HCT116 (cell line): Measurements from ENCODE around the gene CERS3. TPM values are rescaled to one million over a fixed set of nuclear protein-coding genes. Genes with fewer than 3 reads are reported as not detected.

Experiments
- ATAC-seq: fragments of 200-7000 bp; cut with Tn5 transposase; 2 replicates; pipeline ENCODE4 v1.9.1; 2020; ENCODE audit warnings: mild to moderate bottlenecking, moderate library complexity
- BruUV-seq: library from RNA; stranded (reverse); fragments of 400-500 nt; replicated peaks from 2 replicates; lab custom pipeline; 2021; lab: Mats Ljungman, UMichigan
- CTCF ChIA-PET: fragments of 300-600 bp; sonication (Branson Sonifier 250); formaldehyde crosslinking; loops from one replicate; lab custom pipeline; 2021; ENCODE audit warnings: antibody characterized with exemption; lab: Charles Lee
- POLR2A ChIA-PET: fragments of 300-600, 350-600 bp; sonication (Branson Sonifier 250); formaldehyde crosslinking; loops from one replicate; lab custom pipeline; 2021; ENCODE audit warnings: antibody characterized with exemption; lab: Charles Lee
- RAD21 ChIA-PET, 2 experiments: fragments of 300-600 bp; sonication (Branson Sonifier 250); formaldehyde crosslinking; loops; one replicate each; lab custom pipeline; 2023; ENCODE audit warnings: low total read pairs in 2 of 2; ENCODE audit not compliant: uncharacterized antibody in 2 of 2, unreplicated experiment in 2 of 2, low non-redundant PET in 1 of 2; lab: Charles Lee
- DNase-seq: peaks from one replicate; pipeline ENCODE4 v3.0.0-alpha.2; 2010; ENCODE audit warnings: low read depth, low spot score
- H2AFZ ChIP-seq: fragments of 200-600 bp; shearing (Covaris generic), sonication (generic); 2 replicates; pipeline ENCODE4 v1.6.1; 2017; ENCODE audit warnings: low read depth, mixed run types, mixed read lengths, antibody characterized with exemption, low read length; ENCODE audit not compliant: poor library complexity, severe bottlenecking
- H3K27ac ChIP-seq: 2 replicates; pipeline ENCODE4 v1.5.1; 2012; ENCODE audit warnings: low read depth, low read length
- H3K27me3 ChIP-seq: fragments of 200-600 bp; sonication (generic); 2 replicates; pipeline ENCODE4 v1.6.1; 2016; ENCODE audit warnings: mixed run types, low read length, mixed read lengths; ENCODE audit not compliant: insufficient read depth
- H3K36me3 ChIP-seq, 2 experiments: fragments of 200-500 bp in 1 of 2; fragments of 200-600 bp in 1 of 2; sonication (Bioruptor generic) in 1 of 2; sonication (generic) in 1 of 2; 2 replicates each; pipeline versions ENCODE4 v1.5.1 to v1.6.1; 2014 to 2016; ENCODE audit warnings: low read length in 2 of 2, inconsistent platforms in 1 of 2, mixed read lengths in 1 of 2, mixed run types in 1 of 2; ENCODE audit not compliant: insufficient read depth in 2 of 2, control insufficient read depth in 1 of 2
- H3K4me1 ChIP-seq, 2 experiments: fragments of 200-600 bp in 1 of 2; sonication (generic) in 1 of 2; 2 replicates each; pipeline versions ENCODE4 v1.5.1 to v1.6.1; 2012 to 2017; ENCODE audit warnings: low read length in 2 of 2, inconsistent platforms in 1 of 2, mild to moderate bottlenecking in 1 of 2, mixed read lengths in 1 of 2, mixed run types in 1 of 2, moderate library complexity in 1 of 2; ENCODE audit not compliant: insufficient read depth in 2 of 2, control insufficient read depth in 1 of 2
- H3K4me2 ChIP-seq: fragments of 200-600 bp; sonication (generic); 2 replicates; pipeline ENCODE4 v1.6.1; 2017; ENCODE audit warnings: mixed run types, low read length, mixed read lengths
- H3K4me3 ChIP-seq, 2 experiments: fragments of 200-600 bp in 1 of 2; sonication (generic) in 1 of 2; replicated peaks in 1 of 2; 2 replicates each; pipeline ENCODE4 v1.5.1; 2011 to 2016; ENCODE audit warnings: low read length in 2 of 2, control low read depth in 1 of 2, low read depth in 1 of 2, mild to moderate bottlenecking in 1 of 2, mixed read lengths in 1 of 2, mixed run types in 1 of 2
- H3K79me2 ChIP-seq: fragments of 200-600 bp; sonication (generic); 2 replicates; pipeline ENCODE4 v1.6.1; 2017; ENCODE audit warnings: mild to moderate bottlenecking, mixed run types, low read length, moderate library complexity, mixed read lengths; ENCODE audit not compliant: insufficient read depth
- H3K9ac ChIP-seq: fragments of 200-600 bp; sonication (generic); 2 replicates; pipeline ENCODE4 v1.6.1; 2016; ENCODE audit warnings: low read length, mixed read lengths
- H3K9me2 ChIP-seq: fragments of 200-600 bp; sonication (generic), shearing (Covaris generic); 2 replicates; pipeline ENCODE4 v1.6.1; 2017; ENCODE audit warnings: mixed run types, mild to moderate bottlenecking, moderate library complexity; ENCODE audit not compliant: insufficient read depth
- H3K9me3 ChIP-seq, 2 experiments: fragments of 200-500 bp in 1 of 2; fragments of 200-600 bp in 1 of 2; sonication (Bioruptor generic) in 1 of 2; sonication (generic) in 1 of 2; 2 replicates each; pipeline ENCODE4 v1.6.1; 2014 to 2017; ENCODE audit warnings: low read length in 2 of 2, mixed read lengths in 2 of 2, inconsistent platforms in 1 of 2, low read depth in 1 of 2, mild to moderate bottlenecking in 1 of 2, mixed run types in 1 of 2, moderate library complexity in 1 of 2; ENCODE audit not compliant: control insufficient read depth in 1 of 2, insufficient read depth in 1 of 2
- H4K20me1 ChIP-seq: fragments of 200-600 bp; sonication (generic), shearing (Covaris generic); 2 replicates; pipeline ENCODE4 v1.6.1; 2017; ENCODE audit warnings: mixed run types, mild to moderate bottlenecking, moderate library complexity; ENCODE audit not compliant: insufficient read depth
- CBX3 ChIP-seq: IDR thresholded peaks from 2 replicates; pipeline ENCODE4 v1.6.1; 2012; ENCODE audit warnings: low read depth
- EZH2 ChIP-seq: fragments of 200-600 bp; sonication (generic); IDR thresholded peaks from 2 replicates; pipeline ENCODE4 v1.6.1; 2017; ENCODE audit warnings: antibody characterized with exemption, mixed run types
- JUND ChIP-seq: IDR thresholded peaks from 2 replicates; pipeline ENCODE4 v1.6.1; 2012
- RAD21 ChIP-seq: IDR thresholded peaks from 2 replicates; pipeline ENCODE4 v1.6.1; 2012; ENCODE audit warnings: low read depth, mild to moderate bottlenecking
- SIN3A ChIP-seq: IDR thresholded peaks from 2 replicates; pipeline ENCODE4 v1.6.1; 2012; ENCODE audit warnings: low read depth
- SP1 ChIP-seq: IDR thresholded peaks from 2 replicates; pipeline ENCODE4 v1.6.1; 2012; ENCODE audit warnings: low read depth
- SRF ChIP-seq: IDR thresholded peaks from 2 replicates; pipeline ENCODE4 v1.6.1; 2012; ENCODE audit warnings: low read depth
- TCF7L2 ChIP-seq: IDR thresholded peaks from 2 replicates; pipeline ENCODE4 v1.7.0; 2011; ENCODE audit warnings: borderline replicate concordance, inconsistent platforms; ENCODE audit not compliant: insufficient read depth, insufficient read length; ENCODE audit errors: extremely low read depth
- YY1 ChIP-seq: IDR thresholded peaks from 2 replicates; pipeline ENCODE4 v1.6.1; 2011; ENCODE audit warnings: low read length, low read depth, moderate library complexity, mild to moderate bottlenecking; ENCODE audit not compliant: insufficient replicate concordance; ENCODE audit errors: extremely low read depth
- ZFX ChIP-seq: fragments of 450-650 bp; IDR thresholded peaks from 2 replicates; pipeline ENCODE4 v1.6.1; 2017
- intact Hi-C: fragments of 100-400 bp; cut with micrococcal nuclease; formaldehyde crosslinking; loops from 2 replicates; pipeline ENCODE4 v1.10.0; 2022
- total RNA-seq: library from RNA; stranded (reverse); gene quantifications from one replicate; pipeline ENCODE4 v1.2.1, GENCODE V29; 2021; ENCODE audit not compliant: unreplicated experiment
- TF ChIP-seq, protein P1 (sequence below): IDR thresholded peaks from 2 replicates; pipeline ENCODE4 v1.6.1; 2012
- TF ChIP-seq, protein P2 (sequence below): IDR thresholded peaks from 2 replicates; pipeline ENCODE4 v1.6.1; 2011; ENCODE audit warnings: mild to moderate bottlenecking, low read length, moderate library complexity; ENCODE audit not compliant: insufficient replicate concordance; ENCODE audit errors: extremely low read depth
- TF ChIP-seq, protein P3 (sequence below): IDR thresholded peaks from 2 replicates; pipeline ENCODE4 v1.6.1; 2012

Gene CERS3
- total RNA-seq, 1 experiment from 2014 or later, result not detected

DNA sequence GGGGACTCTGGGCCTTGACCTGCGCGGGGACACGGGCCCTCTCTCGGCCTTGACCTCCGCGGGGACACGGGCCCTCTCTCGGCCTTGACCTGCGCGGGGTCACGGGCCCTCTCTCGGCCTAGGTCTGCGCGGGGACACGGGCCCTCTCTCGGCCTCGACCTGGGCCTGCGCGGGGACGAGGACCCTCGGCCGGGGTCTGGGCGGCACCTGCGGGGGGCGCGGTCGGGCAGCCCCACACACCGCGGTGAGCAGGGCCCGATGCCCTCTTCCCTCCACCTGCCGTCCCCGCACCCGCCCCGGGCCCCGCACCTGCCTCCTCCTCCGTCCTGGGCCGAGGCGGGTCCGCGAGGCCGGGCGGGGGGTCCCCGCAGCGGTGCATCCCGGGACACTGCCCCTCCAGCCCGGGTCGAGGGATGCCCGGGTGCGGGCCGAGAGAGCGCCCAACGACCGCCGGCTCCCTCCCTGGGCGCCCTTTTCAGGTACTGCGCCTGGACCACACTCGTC, 15.6 kb upstream of the CERS3 start (continued):
- TF ChIP-seq TCF7L2 (no peak), YY1 (no peak), RAD21 (no peak), SP1 (no peak)
- TF ChIP-seq, protein P1, sequence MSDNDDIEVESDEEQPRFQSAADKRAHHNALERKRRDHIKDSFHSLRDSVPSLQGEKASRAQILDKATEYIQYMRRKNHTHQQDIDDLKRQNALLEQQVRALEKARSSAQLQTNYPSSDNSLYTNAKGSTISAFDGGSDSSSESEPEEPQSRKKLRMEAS, result no peak

DNA sequence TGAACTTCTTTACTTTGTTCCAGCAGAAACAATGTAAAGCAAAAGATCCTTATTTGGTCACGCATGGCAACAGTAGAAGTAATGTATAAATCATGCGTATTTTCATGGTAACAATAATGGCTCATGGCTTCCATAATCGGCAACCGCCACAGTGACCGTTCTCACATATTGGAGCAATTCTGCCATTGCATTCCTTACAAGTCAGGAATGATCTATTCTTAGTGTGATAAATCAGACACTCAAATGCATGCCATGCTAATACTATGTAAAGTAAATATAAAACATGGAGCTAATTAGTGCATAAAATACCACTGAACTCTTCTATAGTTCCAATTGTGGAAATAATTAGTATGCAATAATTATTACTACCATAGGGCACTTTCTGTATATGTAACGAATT, 13.5 kb upstream of the CERS3 start:
- CTCF ChIA-PET, result no interaction called here
- no peak for ATAC-seq
- no peak overlapping the region for H3K9ac ChIP-seq

DNA sequence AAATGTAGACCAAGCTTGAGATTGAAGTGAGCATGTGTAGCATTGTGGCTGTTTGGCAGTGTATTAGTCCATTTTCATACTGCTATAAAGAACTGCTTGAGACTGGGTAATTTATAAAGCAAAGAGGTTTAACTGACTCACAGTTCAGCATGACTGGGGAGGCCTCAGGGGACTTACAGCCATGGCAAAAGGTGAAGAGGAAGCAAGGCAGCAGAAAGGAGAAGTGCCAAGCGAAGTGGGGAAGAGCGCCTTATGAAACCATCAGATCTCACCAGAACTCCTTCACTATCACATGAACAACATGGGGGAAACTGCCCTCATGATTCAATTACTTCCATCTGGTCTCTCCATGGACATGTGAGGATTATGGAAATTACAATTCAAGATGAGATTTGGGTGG, 8.6 kb upstream of the CERS3 start:
- DNase-seq (no peak), ATAC-seq (no peak)
- ChIA-PET RAD21 (no interaction called here), CTCF (no interaction called here), POLR2A (no interaction called here)
- Histone ChIP-seq H3K27me3 (peaks cover 29% of the 10 kb centered on the region), H3K9ac (no peak overlapping the region), H3K79me2 (no peaks in the 10 kb centered on the region), H3K4me1 (no peaks in the 10 kb centered on the region), H3K9me2 (no peaks in the 10 kb centered on the region), H4K20me1 (no peaks in the 10 kb centered on the region), H2AFZ (no peak overlapping the region), H3K27ac (no peak overlapping the region), H3K4me3 (no peak overlapping the region), H3K9me3 (no peaks in the 10 kb centered on the region), H3K4me2 (no peak overlapping the region), H3K36me3 (no peaks in the 10 kb centered on the region)
- TF ChIP-seq, protein P2, sequence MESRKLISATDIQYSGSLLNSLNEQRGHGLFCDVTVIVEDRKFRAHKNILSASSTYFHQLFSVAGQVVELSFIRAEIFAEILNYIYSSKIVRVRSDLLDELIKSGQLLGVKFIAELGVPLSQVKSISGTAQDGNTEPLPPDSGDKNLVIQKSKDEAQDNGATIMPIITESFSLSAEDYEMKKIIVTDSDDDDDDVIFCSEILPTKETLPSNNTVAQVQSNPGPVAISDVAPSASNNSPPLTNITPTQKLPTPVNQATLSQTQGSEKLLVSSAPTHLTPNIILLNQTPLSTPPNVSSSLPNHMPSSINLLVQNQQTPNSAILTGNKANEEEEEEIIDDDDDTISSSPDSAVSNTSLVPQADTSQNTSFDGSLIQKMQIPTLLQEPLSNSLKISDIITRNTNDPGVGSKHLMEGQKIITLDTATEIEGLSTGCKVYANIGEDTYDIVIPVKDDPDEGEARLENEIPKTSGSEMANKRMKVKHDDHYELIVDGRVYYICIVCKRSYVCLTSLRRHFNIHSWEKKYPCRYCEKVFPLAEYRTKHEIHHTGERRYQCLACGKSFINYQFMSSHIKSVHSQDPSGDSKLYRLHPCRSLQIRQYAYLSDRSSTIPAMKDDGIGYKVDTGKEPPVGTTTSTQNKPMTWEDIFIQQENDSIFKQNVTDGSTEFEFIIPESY, result no peak
- TF ChIP-seq SIN3A (no peak), CBX3 (no peak), ZFX (no peak), JUND (no peak), SP1 (no peak), EZH2 (no peak)
- TF ChIP-seq, protein P1, result no peak
- intact Hi-C loops, result no loop called here
- BruUV-seq, result no TSS peak

More for the DNA sequence above, 13.5 kb upstream of the CERS3 start:
- Histone ChIP-seq H4K20me1 (no peaks in the 10 kb centered on the region), H3K27me3 (peaks cover under 1% of the 10 kb centered on the region; the same call in 1 of the 2 replicates), H3K4me2 (no peak overlapping the region), H3K36me3 (no peaks in the 10 kb centered on the region), H3K4me3 (no peak overlapping the region), H3K4me1 (no peaks in the 10 kb centered on the region), H3K9me3 (no peaks in the 10 kb centered on the region)
- ChIA-PET POLR2A (no interaction called here), RAD21 (no interaction called here)
- no peak for TF ChIP-seq JUND
- TF ChIP-seq, protein P3, sequence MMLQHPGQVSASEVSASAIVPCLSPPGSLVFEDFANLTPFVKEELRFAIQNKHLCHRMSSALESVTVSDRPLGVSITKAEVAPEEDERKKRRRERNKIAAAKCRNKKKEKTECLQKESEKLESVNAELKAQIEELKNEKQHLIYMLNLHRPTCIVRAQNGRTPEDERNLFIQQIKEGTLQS, result no peak
- no peak for TF ChIP-seq SRF
- TF ChIP-seq, all 23 proteins: peak for 0
- intact Hi-C loops, result no loop called here
- Histone ChIP-seq H2AFZ (no peak overlapping the region), H3K27ac (no peak overlapping the region), H3K79me2 (no peaks in the 10 kb centered on the region), H3K9me2 (no peaks in the 10 kb centered on the region)
- no TSS peak for BruUV-seq
- no peak for DNase-seq
